ENCODE measurements around the gene CBLC.

GRCh38 chr19:44803442-44804428 lies 26.0 kb downstream of the CBLC start:
- TF ChIP-seq CTCF (IDR thresholded peaks at IDR 0.05): no peak
- no peak for TF ChIP-seq EP300 (IDR thresholded peaks at IDR 0.05)
- no peak for TF ChIP-seq POLR2A (IDR thresholded peaks at IDR 0.05)
